GM10266 (cell line): ENCODE results near the gene CAMTA1.

Experiments used
- DNase-seq: peaks from one replicate; pipeline ENCODE4 v3.0.0; 2012; ENCODE audit errors: extremely low spot score
- TF ChIP-seq, protein P1 (sequence below): IDR thresholded peaks from 2 replicates; pipeline ENCODE4 v1.5.1; 2012; ENCODE audit warnings: mild to moderate bottlenecking, low read depth; ENCODE audit not compliant: control insufficient read depth, insufficient read depth; ENCODE audit errors: missing control alignments

Gene CAMTA1

DNA sequence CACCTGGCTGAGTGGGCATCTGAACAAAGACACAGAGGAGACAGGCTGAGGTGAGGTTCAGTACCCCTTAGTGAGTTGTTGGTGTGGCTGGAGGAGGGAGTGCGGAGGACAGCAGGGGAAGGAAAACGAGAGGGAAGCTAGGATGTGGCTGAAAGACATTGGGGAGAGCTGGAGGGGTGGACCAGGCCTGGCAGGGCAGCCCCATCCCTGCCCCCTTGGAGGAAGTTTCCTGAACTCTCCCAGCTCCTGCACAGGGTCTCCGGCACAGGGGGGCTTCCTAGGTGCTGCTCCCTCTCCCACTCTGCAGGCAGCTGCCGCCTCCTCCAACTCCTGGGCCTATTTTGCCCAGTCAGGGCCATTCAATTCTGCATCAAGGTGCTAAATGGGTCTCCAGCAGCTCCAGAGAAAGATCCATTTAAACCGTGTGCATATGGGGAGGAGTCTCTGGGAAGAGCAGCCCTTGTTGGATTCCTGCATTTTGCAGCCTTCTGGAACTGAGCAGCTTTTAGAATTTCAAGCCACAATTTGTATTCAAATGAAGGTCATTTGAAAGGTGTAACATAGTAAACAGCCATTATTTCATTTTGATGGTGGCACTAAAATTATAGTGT lies 193.9 kb downstream of the CAMTA1 start:
- no peak for DNase-seq
- TF ChIP-seq, protein P1, sequence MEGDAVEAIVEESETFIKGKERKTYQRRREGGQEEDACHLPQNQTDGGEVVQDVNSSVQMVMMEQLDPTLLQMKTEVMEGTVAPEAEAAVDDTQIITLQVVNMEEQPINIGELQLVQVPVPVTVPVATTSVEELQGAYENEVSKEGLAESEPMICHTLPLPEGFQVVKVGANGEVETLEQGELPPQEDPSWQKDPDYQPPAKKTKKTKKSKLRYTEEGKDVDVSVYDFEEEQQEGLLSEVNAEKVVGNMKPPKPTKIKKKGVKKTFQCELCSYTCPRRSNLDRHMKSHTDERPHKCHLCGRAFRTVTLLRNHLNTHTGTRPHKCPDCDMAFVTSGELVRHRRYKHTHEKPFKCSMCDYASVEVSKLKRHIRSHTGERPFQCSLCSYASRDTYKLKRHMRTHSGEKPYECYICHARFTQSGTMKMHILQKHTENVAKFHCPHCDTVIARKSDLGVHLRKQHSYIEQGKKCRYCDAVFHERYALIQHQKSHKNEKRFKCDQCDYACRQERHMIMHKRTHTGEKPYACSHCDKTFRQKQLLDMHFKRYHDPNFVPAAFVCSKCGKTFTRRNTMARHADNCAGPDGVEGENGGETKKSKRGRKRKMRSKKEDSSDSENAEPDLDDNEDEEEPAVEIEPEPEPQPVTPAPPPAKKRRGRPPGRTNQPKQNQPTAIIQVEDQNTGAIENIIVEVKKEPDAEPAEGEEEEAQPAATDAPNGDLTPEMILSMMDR = no peak

DNA sequence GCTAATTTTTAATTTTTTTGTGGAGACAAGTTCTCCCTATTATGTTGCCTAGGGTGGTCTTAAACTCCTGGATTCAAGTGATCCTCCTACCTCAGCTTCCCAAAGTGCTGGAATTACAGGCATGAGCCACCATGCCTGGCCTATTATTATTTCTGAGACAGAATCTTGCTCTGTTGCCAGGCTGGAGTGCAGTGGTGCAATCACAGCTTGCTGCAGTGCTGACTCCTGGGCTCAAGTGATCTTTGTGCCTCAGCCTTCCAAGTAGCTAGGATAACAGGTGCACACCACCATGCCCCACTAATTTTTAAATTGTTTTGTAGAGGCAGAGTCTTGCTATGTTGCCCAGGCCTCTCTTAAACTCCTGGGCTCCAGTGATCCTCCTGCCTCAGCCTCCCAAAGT lies 196.3 kb downstream of the CAMTA1 start:
- DNase-seq = no peak
- TF ChIP-seq, protein P1 = no peak

DNA sequence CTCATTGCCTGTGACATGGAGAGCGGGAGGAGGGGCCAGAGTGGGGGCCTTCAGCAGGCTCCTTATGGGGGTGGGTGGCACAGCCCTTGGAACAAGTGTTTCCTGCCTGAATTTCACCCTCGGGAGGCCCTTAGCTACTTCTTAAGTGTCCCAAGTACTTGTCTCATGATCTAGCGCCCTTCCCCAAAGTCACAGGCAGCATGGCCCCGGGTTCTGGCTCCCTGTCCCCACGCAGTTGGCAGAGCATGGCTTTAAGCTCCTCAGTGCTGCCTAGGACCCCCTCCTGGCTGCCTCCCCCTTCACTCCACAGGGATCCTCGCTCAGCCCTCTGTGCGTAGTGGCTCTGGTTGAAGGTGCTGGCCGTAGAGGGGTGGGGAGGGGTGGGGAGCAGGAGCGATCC lies 197.2 kb downstream of the CAMTA1 start:
- TF ChIP-seq, protein P1 = no peak
- no peak for DNase-seq

DNA sequence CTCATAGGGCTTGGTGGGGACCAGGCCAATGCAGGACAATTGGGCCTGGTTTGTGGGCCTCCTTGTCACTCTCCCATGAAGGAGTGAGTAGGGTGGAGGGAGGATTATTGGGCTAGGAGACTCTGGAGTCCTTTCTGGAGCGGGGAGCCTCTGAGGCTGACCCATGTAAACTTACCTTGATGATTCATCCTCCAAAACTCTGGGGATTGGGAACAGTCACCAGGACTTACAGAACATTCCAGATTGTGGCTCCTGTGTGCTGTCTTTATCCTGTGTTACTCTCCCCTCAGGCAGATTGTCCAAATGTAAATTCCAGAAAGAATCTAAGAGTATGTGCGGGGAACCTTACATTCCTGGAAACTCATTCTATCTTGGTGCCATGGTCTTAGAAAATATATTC lies 197.6 kb downstream of the CAMTA1 start:
- no peak for DNase-seq
- TF ChIP-seq, protein P1 = no peak

DNA sequence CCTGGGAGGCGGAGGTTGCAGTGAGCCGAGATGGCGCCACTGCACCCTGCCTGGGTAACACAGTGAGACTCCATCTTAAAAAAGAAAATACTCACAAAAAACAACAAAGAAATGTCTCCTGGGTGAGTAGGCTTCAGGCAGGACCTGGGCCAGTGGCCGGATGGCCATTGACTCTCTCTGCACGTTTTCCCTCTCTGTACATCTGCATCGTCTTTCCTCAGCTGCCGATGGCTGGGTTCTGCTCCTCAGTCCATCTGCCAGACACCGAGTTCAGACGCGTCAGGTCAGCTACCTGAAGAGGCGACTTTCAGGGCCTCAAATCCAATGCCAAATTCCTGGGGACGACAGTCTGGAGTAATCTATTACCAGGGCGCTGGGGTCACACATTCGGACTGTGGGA lies 199.3 kb downstream of the CAMTA1 start:
- TF ChIP-seq, protein P1 = no peak
- DNase-seq = no peak

DNA sequence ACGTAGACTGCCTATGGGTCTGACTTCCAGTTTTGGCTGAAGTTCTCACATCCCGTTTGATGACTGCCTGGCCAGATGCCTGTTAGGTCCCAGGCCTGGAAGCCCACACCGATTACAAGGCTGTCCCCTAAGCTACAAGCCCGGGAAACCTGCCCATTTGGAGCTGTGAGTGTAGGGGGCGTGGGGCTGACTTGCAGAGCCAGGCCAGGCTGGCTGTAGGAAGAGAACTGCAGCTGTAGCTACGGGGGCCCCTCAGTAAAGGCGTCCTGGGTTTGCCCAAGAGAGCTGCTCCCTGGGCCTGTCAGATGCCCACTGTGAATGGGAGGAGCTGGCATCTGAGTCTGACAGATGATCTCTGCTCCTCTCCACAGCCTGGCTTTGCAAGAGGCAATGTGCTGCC lies 199.7 kb downstream of the CAMTA1 start:
- DNase-seq = no peak

More for the DNA sequence above, 199.7 kb downstream of the CAMTA1 start:
- TF ChIP-seq, protein P1 = no peak
